NT2/D1 (cell line): ENCODE measurements around the gene DNAJB13.

Experiments
- DNase-seq: peaks from one replicate; pipeline ENCODE4 v3.0.0-alpha.2; 2011; ENCODE audit warnings: low read depth, low spot score
- H3K27me3 ChIP-seq: 2 replicates; pipeline ENCODE4 v1.6.0; 2011; ENCODE audit warnings: mild to moderate bottlenecking; ENCODE audit not compliant: insufficient read length, insufficient read depth
- H3K36me3 ChIP-seq: 2 replicates; pipeline ENCODE4 v1.6.1; 2011; ENCODE audit warnings: mild to moderate bottlenecking, low read length, mixed read lengths; ENCODE audit not compliant: insufficient read depth, insufficient read length
- H3K4me1 ChIP-seq: 2 replicates; pipeline ENCODE4 v1.5.1; 2011; ENCODE audit not compliant: insufficient read depth, insufficient read length
- H3K4me3 ChIP-seq: 2 replicates; pipeline ENCODE4 v1.5.1; 2011; ENCODE audit warnings: low read depth; ENCODE audit not compliant: insufficient read length
- H3K9ac ChIP-seq: 2 replicates; pipeline ENCODE4 v1.6.0; 2011; ENCODE audit warnings: low read depth; ENCODE audit not compliant: insufficient read length
- H3K9me3 ChIP-seq: 2 replicates; pipeline ENCODE4 v1.5.1; 2011; ENCODE audit warnings: mild to moderate bottlenecking, low read length; ENCODE audit not compliant: insufficient read depth
- SUZ12 ChIP-seq: IDR thresholded peaks from 2 replicates; pipeline ENCODE4 v1.6.1; 2011; ENCODE audit not compliant: insufficient read length, insufficient read depth; ENCODE audit errors: extremely low read depth
- YY1 ChIP-seq: IDR thresholded peaks from 2 replicates; pipeline ENCODE4 v1.6.1; 2011; ENCODE audit not compliant: insufficient read length, insufficient read depth
- ZNF274 ChIP-seq: IDR thresholded peaks from 2 replicates; pipeline ENCODE4 v1.6.1; 2011; ENCODE audit warnings: mild to moderate bottlenecking, low read depth, low read length

Gene DNAJB13

GRCh38 chr11:73940801-73941570 is 9.8 kb upstream of the DNAJB13 start:
- Histone ChIP-seq H3K9me3 (peaks cover 8% of the 10 kb centered on the region; the same call in 1 of the 2 replicates), H3K9ac (no peak overlapping the region), H3K4me3 (no peak overlapping the region), H3K36me3 (no peaks in the 10 kb centered on the region), H3K4me1 (no peaks in the 10 kb centered on the region), H3K27me3 (no peaks in the 10 kb centered on the region)
- DNase-seq: no peak
- no peak for TF ChIP-seq SUZ12
- TF ChIP-seq ZNF274: no peak
- no peak for TF ChIP-seq YY1

GRCh38 chr11:73942010-73942409 is 8.8 kb upstream of the DNAJB13 start:
- Histone ChIP-seq H3K36me3 (no peaks in the 10 kb centered on the region), H3K9me3 (peaks cover 14% of the 10 kb centered on the region; the same call in 1 of the 2 replicates), H3K4me3 (no peak overlapping the region), H3K9ac (no peak overlapping the region), H3K4me1 (no peaks in the 10 kb centered on the region), H3K27me3 (no peaks in the 10 kb centered on the region)
- DNase-seq: no peak
- TF ChIP-seq ZNF274: no peak

GRCh38 chr11:73944085-73944484 is 6.7 kb upstream of the DNAJB13 start:
- Histone ChIP-seq H3K27me3 (no peaks in the 10 kb centered on the region), H3K36me3 (no peaks in the 10 kb centered on the region), H3K4me1 (no peaks in the 10 kb centered on the region), H3K9me3 (peaks cover 19% of the 10 kb centered on the region; the same call in 1 of the 2 replicates), H3K4me3 (no peak overlapping the region), H3K9ac (no peak overlapping the region)
- TF ChIP-seq SUZ12 (no peak), YY1 (no peak), ZNF274 (no peak)
- no peak for DNase-seq

GRCh38 chr11:73944901-73945300 is 5.9 kb upstream of the DNAJB13 start:
- no peaks in the 10 kb centered on the region for H3K36me3 ChIP-seq
- DNase-seq: no peak
- TF ChIP-seq ZNF274: no peak
- no peak for TF ChIP-seq YY1
- no peak for TF ChIP-seq SUZ12
- no peaks in the 10 kb centered on the region for H3K27me3 ChIP-seq
- H3K9ac ChIP-seq: no peak overlapping the region
- H3K4me3 ChIP-seq: no peak overlapping the region
- no peaks in the 10 kb centered on the region for H3K4me1 ChIP-seq
- peaks cover 19% of the 10 kb centered on the region; the same call in 1 of the 2 replicates for H3K9me3 ChIP-seq

- no peak overlapping the region for H3K4me3 ChIP-seq
- H3K27me3 ChIP-seq: no peaks in the 10 kb centered on the region
- H3K9me3 ChIP-seq: peaks cover 19% of the 10 kb centered on the region; the same call in 1 of the 2 replicates
- no peaks in the 10 kb centered on the region for H3K4me1 ChIP-seq
- no peaks in the 10 kb centered on the region for H3K36me3 ChIP-seq
- TF ChIP-seq SUZ12: no peak
- no peak overlapping the region for H3K9ac ChIP-seq
- no peak for DNase-seq
These were observed 5.4 kb upstream of the DNAJB13 start for GRCh38 chr11:73945396-73945795.

- no peak overlapping the region for H3K4me3 ChIP-seq
- H3K4me1 ChIP-seq: no peaks in the 10 kb centered on the region
- peaks cover 13% of the 10 kb centered on the region; the same call in 1 of the 2 replicates for H3K9me3 ChIP-seq
- no peaks in the 10 kb centered on the region for H3K36me3 ChIP-seq
- no peak for DNase-seq
- no peak overlapping the region for H3K9ac ChIP-seq
- TF ChIP-seq YY1: no peak
- no peak for TF ChIP-seq ZNF274
- no peak for TF ChIP-seq SUZ12
- H3K27me3 ChIP-seq: no peaks in the 10 kb centered on the region
These were observed 3.9 kb upstream of the DNAJB13 start for GRCh38 chr11:73946798-73947458.

- Histone ChIP-seq H3K4me1 (no peaks in the 10 kb centered on the region), H3K36me3 (no peaks in the 10 kb centered on the region), H3K9me3 (peaks cover 11% of the 10 kb centered on the region; the same call in 1 of the 2 replicates), H3K27me3 (no peaks in the 10 kb centered on the region), H3K9ac (no peak overlapping the region), H3K4me3 (no peak overlapping the region)
- DNase-seq: no peak
- no peak for TF ChIP-seq ZNF274
- no peak for TF ChIP-seq SUZ12
- no peak for TF ChIP-seq YY1
These were observed 1.6 kb upstream of the DNAJB13 start for GRCh38 chr11:73949246-73949645.

- Histone ChIP-seq H3K9me3 (peaks cover 11% of the 10 kb centered on the region; the same call in 1 of the 2 replicates), H3K9ac (no peak overlapping the region), H3K4me3 (no peak overlapping the region), H3K36me3 (no peaks in the 10 kb centered on the region), H3K4me1 (no peaks in the 10 kb centered on the region), H3K27me3 (no peaks in the 10 kb centered on the region)
- TF ChIP-seq ZNF274 (no peak), YY1 (no peak), SUZ12 (no peak)
- no peak for DNase-seq
These were observed 914 bp upstream of the DNAJB13 start for GRCh38 chr11:73949912-73950311.
